T-cell (primary cell): Measurements from ENCODE around the gene RTBDN. TPM values are rescaled to one million over a fixed set of nuclear protein-coding genes. Genes with fewer than 3 reads are reported as not detected.

Experiments used
- ATAC-seq, 4 experiments: fragments of 200-7000 bp in 3 of 4; fragments of 150-1000 bp in 1 of 4; cut with Tn5 transposase; replicated peaks in 1 of 4; 1 replicate in 3 of 4; 2 replicates in 1 of 4; pipeline ENCODE4 v1.10.0; 2021; ENCODE audit warnings: moderate library complexity in 3 of 4, mild to moderate bottlenecking in 2 of 4, moderate number of reproducible peaks in 1 of 4
- CTCF ChIA-PET, 2 donors: fragments of 300-600 bp; sonication (Branson Sonifier 250); formaldehyde crosslinking; loops; one replicate each; lab custom pipeline; 2022; ENCODE audit warnings: antibody characterized with exemption in 2 of 2; lab: Charles Lee
- POLR2A ChIA-PET, 2 donors: fragments of 300-600 bp; sonication (Branson Sonifier 250); formaldehyde crosslinking; loops; one replicate each; lab custom pipeline; 2022; ENCODE audit warnings: antibody characterized with exemption in 2 of 2; lab: Charles Lee
- DNase-seq, 35 experiments: peaks; one replicate each; pipeline versions ENCODE4 v3.0.0 to v3.0.0-alpha.2; 2013 to 2023
- H3K27ac ChIP-seq: one replicate; pipeline ENCODE4 v1.5.1; 2013; ENCODE audit warnings: low read length
- H3K27me3 ChIP-seq, 2 experiments: replicated peaks in 1 of 2; 1 replicate in 1 of 2; 2 replicates in 1 of 2; pipeline versions ENCODE4 v1.6.1 to v1.7.0; 2013; ENCODE audit warnings: low read length in 1 of 2, mixed read lengths in 1 of 2; ENCODE audit not compliant: control insufficient read depth in 2 of 2, insufficient read depth in 2 of 2; ENCODE audit errors: extremely low read depth in 1 of 2
- H3K36me3 ChIP-seq, 2 donors: 1 replicate in 1 of 2; 2 replicates in 1 of 2; pipeline versions ENCODE4 v1.6.1 to v1.7.0; 2013; ENCODE audit warnings: low read length in 1 of 2; ENCODE audit not compliant: control insufficient read depth in 2 of 2, insufficient read depth in 1 of 2; ENCODE audit errors: extremely low read depth in 1 of 2
- H3K4me1 ChIP-seq, 2 experiments: 1 replicate in 1 of 2; 2 replicates in 1 of 2; pipeline versions ENCODE4 v1.6.1 to v1.7.0; 2013; ENCODE audit warnings: low read length in 2 of 2, mixed read lengths in 1 of 2; ENCODE audit not compliant: insufficient read depth in 2 of 2, control insufficient read depth in 1 of 2; ENCODE audit errors: extremely low read depth in 1 of 2
- H3K4me3 ChIP-seq, 2 donors: 1 replicate in 1 of 2; 2 replicates in 1 of 2; pipeline versions ENCODE4 v1.5.1 to v1.7.0; 2013; ENCODE audit warnings: mild to moderate bottlenecking in 2 of 2, low read length in 1 of 2, moderate library complexity in 1 of 2; ENCODE audit not compliant: control insufficient read depth in 1 of 2; ENCODE audit errors: extremely low read depth in 1 of 2
- H3K9me3 ChIP-seq: 2 replicates; pipeline ENCODE4 v1.7.0; 2013
- H3K27ac Mint-ChIP-seq, 2 donors: one replicate each; pipeline ENCODE4 v1.8.0; 2020 to 2021; ENCODE audit warnings: mild to moderate bottlenecking in 2 of 2, mixed read lengths in 2 of 2
- H3K27me3 Mint-ChIP-seq, 2 donors: one replicate each; pipeline ENCODE4 v1.8.0; 2021 to 2022; ENCODE audit warnings: mixed read lengths in 2 of 2
- H3K36me3 Mint-ChIP-seq: one replicate; pipeline ENCODE4 v1.8.0; 2021; ENCODE audit warnings: mixed read lengths
- H3K4me1 Mint-ChIP-seq, 3 donors: one replicate each; pipeline ENCODE4 v1.8.0; 2020 to 2022; ENCODE audit warnings: mixed read lengths in 3 of 3, mild to moderate bottlenecking in 1 of 3
- H3K4me3 Mint-ChIP-seq, 3 donors: one replicate each; pipeline ENCODE4 v1.8.0; 2020 to 2022; ENCODE audit warnings: mild to moderate bottlenecking in 3 of 3, mixed read lengths in 3 of 3, moderate library complexity in 3 of 3
- H3K9me3 Mint-ChIP-seq, 3 donors: one replicate each; pipeline ENCODE4 v1.8.0; 2020 to 2022; ENCODE audit warnings: mixed read lengths in 3 of 3
- WGBS: methylation state at CpG from one replicate; pipeline ENCODE4 v1.1.5; 2013; ENCODE audit warnings: missing lambda C conversion rate; ENCODE audit not compliant: insufficient coverage; 5-methylcytosine and 5-hydroxymethylcytosine counted together
- total RNA-seq, 35 experiments: library from RNA in 6 of 35; stranded (reverse) in 6 of 35; fragments of 120-200 nt in 1 of 35; gene quantifications; one replicate each; pipeline versions ENCODE4 v1.2.1 to v1.2.4 and lab custom pipeline; 2013 to 2026

The RTBDN gene
- total RNA-seq, 5 donors from 2014 or later (not counting 1 experiment from before 2014, with no cell fraction given), result not detected

GRCh38 chr19:12785431-12786031 is 48.8 kb downstream of the RTBDN start:
- peak in 3 of 35 experiments; percentile 12 to 36 (median 31) for DNase-seq
- H3K9me3 Mint-ChIP-seq, result no peaks in the 10 kb centered on the region
- no peaks in the 10 kb centered on the region for H3K36me3 Mint-ChIP-seq
- Histone ChIP-seq H3K4me1 (peaks cover 42 to 77% of the 10 kb centered on the region in 2 experiments), H3K36me3 (no peaks in the 10 kb centered on the region), H3K27me3 (no peaks in the 10 kb centered on the region), H3K27ac (peak overlapping the region; percentile 100), H3K4me3 (no peak overlapping the region), H3K9me3 (no peaks in the 10 kb centered on the region)
- no peaks in the 10 kb centered on the region for H3K27me3 Mint-ChIP-seq
- no peak overlapping the region for H3K27ac Mint-ChIP-seq
- H3K4me3 Mint-ChIP-seq, result no peak overlapping the region
- CTCF ChIA-PET, result no interaction called here
- no peak for ATAC-seq
- POLR2A ChIA-PET, result no interaction called here
- H3K4me1 Mint-ChIP-seq, result peaks cover 23 to 36% (median 28%) of the 10 kb centered on the region in 3 donors
- 42% methylated on average over 4 of the region's 4 CpGs for WGBS

- CTCF ChIA-PET, result no interaction called here
- Mint-ChIP-seq H3K27me3 (no peaks in the 10 kb centered on the region), H3K4me1 (peaks cover 19 to 35% (median 24%) of the 10 kb centered on the region in 3 donors), H3K4me3 (no peak overlapping the region), H3K9me3 (no peaks in the 10 kb centered on the region), H3K36me3 (no peaks in the 10 kb centered on the region), H3K27ac (no peak overlapping the region)
- H3K27ac ChIP-seq, result peak overlapping the region; percentile 100
- no peaks in the 10 kb centered on the region for H3K36me3 ChIP-seq
- H3K4me1 ChIP-seq, result peaks cover 38 to 72% of the 10 kb centered on the region in 2 experiments
- H3K4me3 ChIP-seq, result no peak overlapping the region
- peak in 10 of 35 experiments; percentile 17 to 79 (median 51) for DNase-seq
- WGBS, result 36% methylated on average over 5 of the region's 5 CpGs
- no peaks in the 10 kb centered on the region for H3K9me3 ChIP-seq
- ATAC-seq, result no peak
- POLR2A ChIA-PET, result no interaction called here
- no peaks in the 10 kb centered on the region for H3K27me3 ChIP-seq
Measured at GRCh38 chr19:12784871-12785430, 49.4 kb downstream of the RTBDN start.

- Histone ChIP-seq H3K4me1 (peaks cover 38 to 76% of the 10 kb centered on the region in 2 experiments), H3K4me3 (no peak overlapping the region), H3K27ac (peak overlapping the region; percentile 100), H3K36me3 (no peaks in the 10 kb centered on the region), H3K9me3 (no peaks in the 10 kb centered on the region), H3K27me3 (no peaks in the 10 kb centered on the region)
- H3K4me3 Mint-ChIP-seq, result no peak overlapping the region
- peak in 17 of 35 experiments; percentile 22 to 71 (median 45) for DNase-seq
- WGBS, result 86% methylated on average over 5 of the region's 10 CpGs
- no peaks in the 10 kb centered on the region for H3K27me3 Mint-ChIP-seq
- POLR2A ChIA-PET, result interaction anchor here in 1 of 2 donors (2.7 kb wide), 1 partner anchor 8 kb away, joined by 45 read pairs; the partner anchor contains the start of gene JUNB
- peak in 3 of 4 experiments; percentile 2 to 12 (median 4) for ATAC-seq
- CTCF ChIA-PET, result no interaction called here
- peaks cover 23 to 39% (median 27%) of the 10 kb centered on the region in 3 donors for H3K4me1 Mint-ChIP-seq
- no peak overlapping the region for H3K27ac Mint-ChIP-seq
- no peaks in the 10 kb centered on the region for H3K36me3 Mint-ChIP-seq
- H3K9me3 Mint-ChIP-seq, result no peaks in the 10 kb centered on the region
Measured at GRCh38 chr19:12784394-12784870, 49.9 kb downstream of the RTBDN start.

DNA sequence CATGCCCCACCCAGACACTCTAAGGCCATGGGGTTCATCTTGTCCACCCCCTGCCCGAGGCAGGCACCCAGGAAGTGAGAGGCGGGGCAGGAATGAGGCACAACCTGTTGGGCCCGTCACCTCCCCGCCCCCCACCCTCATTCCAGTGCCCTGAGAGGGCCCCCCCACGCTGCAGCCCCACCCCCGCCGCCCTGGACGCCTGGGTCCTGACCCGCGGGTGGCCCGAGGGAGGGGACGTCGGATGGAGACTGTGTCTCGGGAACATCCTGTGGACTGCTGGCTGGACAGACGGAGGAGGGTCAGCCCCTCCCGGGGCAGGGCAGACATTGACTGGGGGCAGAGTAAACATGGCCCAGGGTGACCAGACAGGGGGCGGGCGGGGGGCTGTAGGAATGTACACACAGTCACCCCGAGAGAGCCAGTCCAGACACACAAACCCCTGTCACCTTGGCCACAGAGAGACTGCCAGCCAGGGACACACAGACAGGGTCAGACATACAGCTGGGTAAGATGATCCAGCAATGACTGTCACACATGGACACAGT is 50.5 kb downstream of the RTBDN start:
- H3K9me3 Mint-ChIP-seq, result no peaks in the 10 kb centered on the region
- H3K4me3 ChIP-seq, result no peak overlapping the region
- H3K27ac ChIP-seq, result peak overlapping the region; percentile 100
- peaks cover 23 to 40% (median 28%) of the 10 kb centered on the region in 3 donors for H3K4me1 Mint-ChIP-seq
- ATAC-seq (no peak), DNase-seq (peak in 1 of 35 experiments; percentile 11)
- peaks cover 41 to 76% of the 10 kb centered on the region in 2 experiments for H3K4me1 ChIP-seq
- POLR2A ChIA-PET, result interaction anchor here (0.5 to 2.7 kb wide), 2 partner anchors 8 to 193 kb away, joined by 4 to 45 read pairs; partner anchors contain the start of gene JUNB (in 1 of the 2)
- H3K9me3 ChIP-seq, result no peaks in the 10 kb centered on the region
- peak overlapping the region; percentile 54 to 85 (median 60) for H3K4me3 Mint-ChIP-seq
- CTCF ChIA-PET, result no interaction called here
- H3K27me3 Mint-ChIP-seq, result no peaks in the 10 kb centered on the region
- H3K27ac Mint-ChIP-seq, result no peak overlapping the region
- 38% methylated on average over 12 of the region's 19 CpGs for WGBS
- no peaks in the 10 kb centered on the region for H3K36me3 ChIP-seq
- no peaks in the 10 kb centered on the region for H3K36me3 Mint-ChIP-seq
- no peaks in the 10 kb centered on the region for H3K27me3 ChIP-seq

DNA sequence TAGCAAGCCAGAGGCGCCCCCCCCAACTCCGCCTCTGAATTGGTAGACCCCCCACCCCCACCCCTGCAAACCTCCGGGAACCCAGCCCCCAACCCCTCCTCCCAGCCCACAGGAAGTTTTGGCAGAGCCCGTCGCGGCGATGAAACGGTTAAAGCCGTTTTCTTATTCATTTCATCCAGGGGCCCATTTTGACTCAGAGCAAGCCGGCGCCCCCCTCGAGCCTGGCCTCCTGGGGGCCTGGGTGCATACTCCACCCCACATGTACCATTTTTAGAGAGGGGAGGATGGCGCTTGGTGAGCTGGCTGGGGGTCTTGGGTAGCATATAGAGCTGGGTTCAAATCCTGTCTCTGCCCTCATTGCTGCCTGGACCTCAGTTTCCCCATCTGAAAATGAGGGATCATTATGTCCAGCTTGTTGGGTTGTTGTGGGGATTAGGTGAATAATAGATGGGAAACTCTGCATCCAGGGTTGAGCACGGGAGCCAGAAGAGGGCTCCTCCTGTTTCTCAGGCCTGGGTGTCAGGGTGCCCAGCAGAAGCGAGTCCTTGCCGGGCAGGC is 51.0 kb downstream of the RTBDN start:
- ChIA-PET CTCF (interaction anchor here (0.7 to 1.9 kb wide), 2 partner anchors 9 to 46 kb away, joined by 4 to 20 read pairs; partner anchors contain the start of genes GET3 (in 1 of the 2) and JUNB (in 1 of the 2)), POLR2A (interaction anchor here (0.5 to 2.7 kb wide), 4 partner anchors 8 to 1765 kb away, joined by 4 to 45 read pairs (median 7); partner anchors contain the start of gene JUNB (in 2 of the 2))
- H3K27me3 ChIP-seq, result no peaks in the 10 kb centered on the region
- peak overlapping the region in 1 of 2 donors; percentile 23 for H3K4me3 ChIP-seq
- no peaks in the 10 kb centered on the region for H3K36me3 ChIP-seq
- 48% methylated on average over 3 of the region's 16 CpGs for WGBS
- Mint-ChIP-seq H3K4me3 (peak overlapping the region; percentile 54 to 85 (median 60)), H3K36me3 (no peaks in the 10 kb centered on the region), H3K27me3 (no peaks in the 10 kb centered on the region), H3K27ac (peak overlapping the region in 1 of 2 donors; percentile 77), H3K4me1 (peaks cover 28 to 40% (median 30%) of the 10 kb centered on the region in 3 donors), H3K9me3 (no peaks in the 10 kb centered on the region)
- H3K4me1 ChIP-seq, result peaks cover 43 to 76% of the 10 kb centered on the region in 2 experiments
- peak overlapping the region; percentile 100 for H3K27ac ChIP-seq
- peak in 8 of 35 experiments; percentile 22 to 53 (median 37) for DNase-seq
- no peak for ATAC-seq
- no peaks in the 10 kb centered on the region for H3K9me3 ChIP-seq
